H7 (cell line): Measurements from ENCODE around the gene PLD1. TPM values are rescaled to one million over a fixed set of nuclear protein-coding genes. Genes with fewer than 3 reads are reported as not detected.

Source experiments
- DNase-seq: peaks from one replicate; pipeline ENCODE4 v3.0.0; 2012
- H3K27me3 ChIP-seq: 2 replicates; pipeline ENCODE4 v1.6.0; 2011; ENCODE audit warnings: mild to moderate bottlenecking, low read length; ENCODE audit not compliant: control insufficient read depth, insufficient read depth
- H3K36me3 ChIP-seq: replicated peaks from 2 replicates; pipeline ENCODE4 v1.5.1; 2011; ENCODE audit warnings: low read length; ENCODE audit not compliant: control insufficient read depth, insufficient read depth
- H3K4me3 ChIP-seq: 2 replicates; pipeline ENCODE4 v1.5.1; 2011; ENCODE audit warnings: low read depth, mild to moderate bottlenecking, control low read depth, low read length, moderate library complexity; ENCODE audit not compliant: insufficient read depth
- total RNA-seq: library from RNA; depleted of rRNA; stranded (reverse); fragments of >200 nt; shearing (Covaris generic); gene quantifications from 2 replicates; pipeline ENCODE4 v1.2.3, GENCODE V29; 2014

PLD1 gene
- total RNA-seq, 1 experiment from 2014 or later, result 2.3 TPM

- H3K4me3 ChIP-seq, result no peak overlapping the region
- H3K36me3 ChIP-seq, result no peaks in the 10 kb centered on the region
- H3K27me3 ChIP-seq, result no peaks in the 10 kb centered on the region
- no peak for DNase-seq
Measured at GRCh38 chr3:171602072-171602471, 208.2 kb downstream of the PLD1 start.

GRCh38 chr3:171600030-171600429 lies 210.3 kb downstream of the PLD1 start:
- no peak for DNase-seq
- Histone ChIP-seq H3K36me3 (no peaks in the 10 kb centered on the region), H3K27me3 (no peaks in the 10 kb centered on the region), H3K4me3 (no peak overlapping the region)

GRCh38 chr3:171598990-171599389 lies 211.3 kb downstream of the PLD1 start:
- no peaks in the 10 kb centered on the region for H3K27me3 ChIP-seq
- no peaks in the 10 kb centered on the region for H3K36me3 ChIP-seq
- H3K4me3 ChIP-seq, result no peak overlapping the region
- no peak for DNase-seq

- no peaks in the 10 kb centered on the region for H3K27me3 ChIP-seq
- H3K4me3 ChIP-seq, result no peak overlapping the region
- DNase-seq, result no peak
- H3K36me3 ChIP-seq, result no peaks in the 10 kb centered on the region
Measured at GRCh38 chr3:171592786-171593185, 217.5 kb downstream of the PLD1 start.

- peak; percentile 14 for DNase-seq
- no peak overlapping the region for H3K4me3 ChIP-seq
- no peaks in the 10 kb centered on the region for H3K27me3 ChIP-seq
Measured at GRCh38 chr3:171591070-171591469, 219.2 kb downstream of the PLD1 start.

GRCh38 chr3:171586274-171586673 lies 224.0 kb downstream of the PLD1 start:
- Histone ChIP-seq H3K36me3 (no peaks in the 10 kb centered on the region), H3K27me3 (no peaks in the 10 kb centered on the region), H3K4me3 (no peak overlapping the region)
- DNase-seq, result no peak

More at GRCh38 chr3:171591070-171591469, 219.2 kb downstream of the PLD1 start:
- H3K36me3 ChIP-seq, result no peaks in the 10 kb centered on the region

- H3K27me3 ChIP-seq, result no peaks in the 10 kb centered on the region
- DNase-seq, result no peak
- no peak overlapping the region for H3K4me3 ChIP-seq
- H3K36me3 ChIP-seq, result no peaks in the 10 kb centered on the region
Measured at GRCh38 chr3:171585039-171585438, 225.2 kb downstream of the PLD1 start.

- no peak for DNase-seq
- Histone ChIP-seq H3K36me3 (no peaks in the 10 kb centered on the region), H3K27me3 (no peaks in the 10 kb centered on the region), H3K4me3 (no peak overlapping the region)
Measured at GRCh38 chr3:171584100-171584499, 226.2 kb downstream of the PLD1 start.

- DNase-seq, result no peak
- no peaks in the 10 kb centered on the region for H3K36me3 ChIP-seq
- no peak overlapping the region for H3K4me3 ChIP-seq
- H3K27me3 ChIP-seq, result no peaks in the 10 kb centered on the region
Measured at GRCh38 chr3:171574556-171575240, 235.6 kb downstream of the PLD1 start.

GRCh38 chr3:171569571-171570132 lies 240.6 kb downstream of the PLD1 start:
- Histone ChIP-seq H3K36me3 (no peaks in the 10 kb centered on the region), H3K27me3 (no peaks in the 10 kb centered on the region), H3K4me3 (no peak overlapping the region)
- DNase-seq, result no peak

- no peak overlapping the region for H3K4me3 ChIP-seq
- H3K27me3 ChIP-seq, result no peaks in the 10 kb centered on the region
- H3K36me3 ChIP-seq, result no peaks in the 10 kb centered on the region
- no peak for DNase-seq
Measured at GRCh38 chr3:171568766-171569165, 241.5 kb downstream of the PLD1 start.

GRCh38 chr3:171566803-171567422 lies 243.4 kb downstream of the PLD1 start:
- Histone ChIP-seq H3K4me3 (no peak overlapping the region), H3K36me3 (no peaks in the 10 kb centered on the region), H3K27me3 (no peaks in the 10 kb centered on the region)
- DNase-seq, result peak; percentile 51

GRCh38 chr3:171565481-171566058 lies 244.7 kb downstream of the PLD1 start:
- Histone ChIP-seq H3K4me3 (no peak overlapping the region), H3K27me3 (no peaks in the 10 kb centered on the region), H3K36me3 (no peaks in the 10 kb centered on the region)
- no peak for DNase-seq

GRCh38 chr3:171564748-171565480 lies 245.4 kb downstream of the PLD1 start:
- Histone ChIP-seq H3K36me3 (no peaks in the 10 kb centered on the region), H3K27me3 (no peaks in the 10 kb centered on the region), H3K4me3 (no peak overlapping the region)
- no peak for DNase-seq
